H1 (cell line): ENCODE data around the gene TERC. TPM values are rescaled to one million over a fixed set of nuclear protein-coding genes. Genes with fewer than 3 reads are reported as not detected.

Experiments
- BACH1 ChIP-seq: IDR thresholded peaks from 2 replicates; pipeline ENCODE4 v1.6.1; 2012; ENCODE audit warnings: low read length, improper control_type of control experiment
- ZNF274 ChIP-seq: IDR thresholded peaks from 2 replicates; pipeline ENCODE4 v1.7.0; 2012; ENCODE audit warnings: low read length, borderline replicate concordance; ENCODE audit errors: extremely low read depth
- polyA plus RNA-seq, 7 experiments: library from polyadenylated mRNA; depleted of rRNA in 3 of 7; stranded (reverse) in 5 of 7; unstranded in 2 of 7; fragments of >200 nt in 5 of 7; fragments of 200-250 nt in 2 of 7; gene quantifications; 1 replicate in 5 of 7; 2 replicates in 1 of 7; 4 replicates in 1 of 7; pipeline versions ENCODE4 v1.2.1 to v1.2.3, GENCODE V29; 2011 to 2013; ENCODE audit warnings: missing spikeins in 2 of 7, mixed read lengths in 2 of 7
- total RNA-seq: library from RNA; stranded (reverse); fragmentation: NEBNext Ultra II Directional; extraction: Animal tissue kit (Norgen Biotek cat#: 25700); gene quantifications from 2 replicates; pipeline ENCODE4 v1.2.1, GENCODE V29; 2021

TERC gene
- total and polyA plus RNA-seq, 2 of the 8 experiments (the other 6 are each of a cell fraction or from before 2014, with no cell fraction given), result 2.3 to 17.0 TPM

DNA sequence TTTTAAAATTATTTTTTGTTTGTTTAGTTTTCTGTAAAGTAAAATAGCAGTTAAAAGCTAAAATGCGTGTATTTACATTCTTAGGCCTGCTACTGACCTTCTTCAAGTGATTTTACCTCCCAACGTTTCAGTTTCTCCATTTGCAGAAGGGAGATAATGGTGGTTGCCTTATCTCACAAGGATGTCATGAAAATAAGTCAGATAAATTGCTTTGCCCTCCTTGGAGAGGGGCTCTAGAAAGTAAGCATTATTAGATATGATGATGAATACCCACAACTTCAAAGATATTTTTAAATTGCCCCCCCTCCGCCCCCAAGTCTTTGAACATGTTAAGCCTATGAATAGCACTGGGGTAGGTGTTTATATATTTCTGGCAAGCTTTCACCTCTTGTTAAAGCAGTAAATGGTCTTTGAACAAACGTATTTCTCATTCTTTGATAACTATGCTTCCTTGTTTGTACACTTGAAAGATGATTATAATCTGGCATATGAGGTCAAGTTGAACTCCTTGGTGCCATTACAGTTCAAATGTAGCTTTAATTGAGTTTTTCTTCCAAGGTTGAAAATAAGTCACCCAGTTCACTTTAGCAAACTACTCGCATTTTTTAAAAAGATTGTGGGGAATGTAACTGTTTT lies 6.4 kb downstream of the TERC start (continued):
- TF ChIP-seq ZNF274, result no peak
- no peak for TF ChIP-seq BACH1
